WTC11 (cell line): ENCODE results near the gene HEYL. TPM values are rescaled to one million over a fixed set of nuclear protein-coding genes. Genes with fewer than 3 reads are reported as not detected.
A peak's percentile ranks its signal among the peaks of the same experiment; 100 is the strongest.

Experiments used
- ATAC-seq: fragments of 200-7000 bp; cut with Tn5 transposase; 2 replicates; pipeline ENCODE4 v1.10.0; 2021; ENCODE audit warnings: mild to moderate bottlenecking, moderate library complexity
- CTCF ChIA-PET: fragments of 300-600 bp; sonication (Branson Sonifier 250); formaldehyde crosslinking; loops from one replicate; lab custom pipeline; 2021; ENCODE audit warnings: antibody characterized with exemption; lab: Charles Lee
- POLR2A ChIA-PET: fragments of 350-600 bp; sonication (Branson Sonifier 250); formaldehyde crosslinking; loops from one replicate; lab custom pipeline; 2021; ENCODE audit warnings: antibody characterized with exemption; lab: Charles Lee
- DNase-seq: peaks from one replicate; pipeline ENCODE4 v3.0.0; 2021; ENCODE audit warnings: low spot score
- H3K27ac Mint-ChIP-seq: 2 replicates; pipeline ENCODE4 v1.8.0; 2021; ENCODE audit warnings: mixed read lengths
- H3K27me3 Mint-ChIP-seq: 2 replicates; pipeline ENCODE4 v1.8.0; 2021; ENCODE audit warnings: low read depth, mild to moderate bottlenecking, moderate library complexity, mixed read lengths
- H3K36me3 Mint-ChIP-seq: 2 replicates; pipeline ENCODE4 v1.8.0; 2021; ENCODE audit warnings: mixed read lengths
- H3K4me1 Mint-ChIP-seq: 2 replicates; pipeline ENCODE4 v1.8.0; 2022; ENCODE audit warnings: mixed read lengths
- H3K4me3 Mint-ChIP-seq: 2 replicates; pipeline ENCODE4 v1.8.0; 2021; ENCODE audit warnings: mild to moderate bottlenecking, moderate library complexity, mixed read lengths
- H3K9me3 Mint-ChIP-seq: 2 replicates; pipeline ENCODE4 v1.8.0; 2021; ENCODE audit warnings: mixed read lengths
- ATF1 ChIP-seq: sonication (generic); formaldehyde crosslinking; IDR thresholded peaks from 2 replicates; pipeline ENCODE4 v1.8.1; 2023; ENCODE audit warnings: mild to moderate bottlenecking, moderate library complexity, missing genetic modification reagents
- ESRRA ChIP-seq: sonication (generic); formaldehyde crosslinking; IDR thresholded peaks from 2 replicates; pipeline ENCODE4 v1.8.1; 2022; ENCODE audit warnings: mild to moderate bottlenecking, missing genetic modification reagents, borderline replicate concordance
- MXD4 ChIP-seq: fragments of 250-450 bp; sonication (Bioruptor Pico); IDR thresholded peaks from 2 replicates; pipeline ENCODE4 v1.8.0; 2021; ENCODE audit warnings: mild to moderate bottlenecking, moderate library complexity, borderline replicate concordance
- NFATC4 ChIP-seq: fragments of 250-450 bp; sonication (Bioruptor Pico); IDR thresholded peaks from 2 replicates; pipeline ENCODE4 v1.9.0; 2021; ENCODE audit warnings: mild to moderate bottlenecking
- NFE2L1 ChIP-seq: sonication (generic); formaldehyde crosslinking; IDR thresholded peaks from 2 replicates; pipeline ENCODE4 v1.8.1; 2023; ENCODE audit warnings: missing genetic modification reagents
- NR2C2 ChIP-seq: sonication (generic); formaldehyde crosslinking; IDR thresholded peaks from 2 replicates; pipeline ENCODE4 v1.8.0; 2022; ENCODE audit warnings: mild to moderate bottlenecking, missing genetic modification reagents
- RELA ChIP-seq: sonication (generic); formaldehyde crosslinking; IDR thresholded peaks from 2 replicates; pipeline ENCODE4 v1.8.1; 2022; ENCODE audit warnings: missing genetic modification reagents, mild to moderate bottlenecking, borderline replicate concordance
- SMAD3 ChIP-seq: sonication (generic); formaldehyde crosslinking; IDR thresholded peaks from 2 replicates; pipeline ENCODE4 v1.8.0; 2022; ENCODE audit warnings: missing genetic modification reagents, mild to moderate bottlenecking, borderline replicate concordance
- TCF7 ChIP-seq: sonication (generic); formaldehyde crosslinking; IDR thresholded peaks from 2 replicates; pipeline ENCODE4 v1.8.0; 2022; ENCODE audit warnings: mild to moderate bottlenecking, low read depth, missing genetic modification reagents, moderate library complexity
- TEAD4 ChIP-seq: sonication (generic); formaldehyde crosslinking; IDR thresholded peaks from 2 replicates; pipeline ENCODE4 v1.8.0; 2022; ENCODE audit warnings: mild to moderate bottlenecking, missing genetic modification reagents
- TP53 ChIP-seq: sonication (generic); formaldehyde crosslinking; IDR thresholded peaks from 2 replicates; pipeline ENCODE4 v1.8.1; 2023; ENCODE audit warnings: mild to moderate bottlenecking, missing genetic modification reagents
- ZBTB21 ChIP-seq: sonication (generic); formaldehyde crosslinking; IDR thresholded peaks from 2 replicates; pipeline ENCODE4 v1.8.1; 2023; ENCODE audit warnings: mild to moderate bottlenecking, missing genetic modification reagents, borderline replicate concordance
- ZNF121 ChIP-seq: sonication (generic); formaldehyde crosslinking; IDR thresholded peaks from 2 replicates; pipeline ENCODE4 v1.8.0; 2023; ENCODE audit warnings: missing genetic modification reagents
- ZNF219 ChIP-seq: sonication (generic); formaldehyde crosslinking; IDR thresholded peaks from 2 replicates; pipeline ENCODE4 v1.8.0; 2023; ENCODE audit warnings: missing genetic modification reagents, mild to moderate bottlenecking, borderline replicate concordance
- ZNF232 ChIP-seq: sonication (generic); formaldehyde crosslinking; IDR thresholded peaks from 2 replicates; pipeline ENCODE4 v1.8.0; 2022; ENCODE audit warnings: mild to moderate bottlenecking, missing genetic modification reagents
- ZNF263 ChIP-seq: sonication (generic); formaldehyde crosslinking; IDR thresholded peaks from 2 replicates; pipeline ENCODE4 v1.8.1; 2022; ENCODE audit warnings: low read depth, mild to moderate bottlenecking, moderate library complexity, missing genetic modification reagents
- ZNF423 ChIP-seq: fragments of 250-450 bp; sonication (Bioruptor Pico); IDR thresholded peaks from 2 replicates; pipeline ENCODE4 v2.1.2; 2022; ENCODE audit warnings: mild to moderate bottlenecking, moderate library complexity
- total RNA-seq: library from RNA; stranded (reverse); gene quantifications from 3 replicates; pipeline ENCODE4 v1.2.3, GENCODE V29; 2021
- TF ChIP-seq, protein P1 (sequence below): sonication (generic); formaldehyde crosslinking; IDR thresholded peaks from 2 replicates; pipeline ENCODE4 v1.8.1; 2022; ENCODE audit warnings: low read depth, mild to moderate bottlenecking, moderate library complexity, missing genetic modification reagents, borderline replicate concordance
- TF ChIP-seq, protein P2 (sequence below): sonication (generic); formaldehyde crosslinking; IDR thresholded peaks from 2 replicates; pipeline ENCODE4 v1.8.0; 2022; ENCODE audit warnings: mild to moderate bottlenecking, missing genetic modification reagents
- TF ChIP-seq, protein P3 (sequence below): sonication (generic); formaldehyde crosslinking; IDR thresholded peaks from 2 replicates; pipeline ENCODE4 v1.8.1; 2022; ENCODE audit warnings: mild to moderate bottlenecking, missing genetic modification reagents, moderate library complexity, borderline replicate concordance
- TF ChIP-seq, protein P4 (sequence below): sonication (generic); formaldehyde crosslinking; IDR thresholded peaks from 2 replicates; pipeline ENCODE4 v1.8.0; 2023; ENCODE audit warnings: mild to moderate bottlenecking, missing genetic modification reagents
- TF ChIP-seq, protein P5 (sequence below): sonication (generic); formaldehyde crosslinking; IDR thresholded peaks from 2 replicates; pipeline ENCODE4 v1.8.1; 2023; ENCODE audit warnings: mild to moderate bottlenecking, missing genetic modification reagents, moderate library complexity
- TF ChIP-seq, protein P6 (sequence below): sonication (generic); formaldehyde crosslinking; IDR thresholded peaks from 2 replicates; pipeline ENCODE4 v1.8.1; 2023; ENCODE audit warnings: mild to moderate bottlenecking, missing genetic modification reagents
- TF ChIP-seq, protein P7 (sequence below): sonication (generic); formaldehyde crosslinking; IDR thresholded peaks from 2 replicates; pipeline ENCODE4 v1.8.1; 2023; ENCODE audit warnings: mild to moderate bottlenecking, missing genetic modification reagents, moderate library complexity

Gene HEYL
- total RNA-seq, 1 experiment from 2014 or later, result 2.3 TPM

DNA sequence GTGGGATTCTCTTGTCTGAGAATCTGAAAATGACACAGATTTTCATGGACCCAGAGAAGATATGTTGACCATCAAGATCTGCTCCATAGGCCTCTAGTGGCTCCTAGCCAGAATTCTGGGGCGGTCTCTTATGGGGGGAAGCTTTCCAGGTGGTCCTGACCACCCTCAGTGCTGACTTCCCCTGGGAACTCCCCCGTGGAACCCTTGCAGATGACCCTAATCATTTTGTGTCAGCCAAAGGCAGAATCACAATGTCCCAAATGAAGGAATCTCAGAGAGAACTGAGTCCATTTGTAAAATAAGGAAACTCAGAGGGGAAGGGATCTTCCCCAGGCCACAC lies 3.6 kb downstream of the HEYL start:
- no peaks in the 10 kb centered on the region for H3K36me3 Mint-ChIP-seq
- ChIA-PET POLR2A (no interaction called here), CTCF (interaction anchor here (0.7 to 7.3 kb wide), 6 partner anchors 18 to 84 kb away, joined by 3 to 44 read pairs (median 5); partner anchors contain the start of gene HPCAL4)
- ATAC-seq (no peak), DNase-seq (no peak)
- no peak overlapping the region for H3K27ac Mint-ChIP-seq
- peaks cover 94% of the 10 kb centered on the region for H3K27me3 Mint-ChIP-seq
- H3K4me1 Mint-ChIP-seq, result peaks cover 21% of the 10 kb centered on the region
- H3K9me3 Mint-ChIP-seq, result no peaks in the 10 kb centered on the region
- H3K4me3 Mint-ChIP-seq, result no peak overlapping the region
- TF ChIP-seq ZNF263 (CRISPR knock-in tag) (no peak), ZNF423 (CRISPR knock-in tag) (no peak), ZNF219 (CRISPR knock-in tag) (no peak), NFE2L1 (CRISPR knock-in tag) (no peak), ZBTB21 (CRISPR knock-in tag) (no peak), ZNF121 (no peak), RELA (CRISPR knock-in tag) (no peak), NFATC4 (CRISPR knock-in tag) (no peak), TEAD4 (CRISPR knock-in tag) (no peak), NR2C2 (CRISPR knock-in tag) (no peak)
- TF ChIP-seq, protein P1, sequence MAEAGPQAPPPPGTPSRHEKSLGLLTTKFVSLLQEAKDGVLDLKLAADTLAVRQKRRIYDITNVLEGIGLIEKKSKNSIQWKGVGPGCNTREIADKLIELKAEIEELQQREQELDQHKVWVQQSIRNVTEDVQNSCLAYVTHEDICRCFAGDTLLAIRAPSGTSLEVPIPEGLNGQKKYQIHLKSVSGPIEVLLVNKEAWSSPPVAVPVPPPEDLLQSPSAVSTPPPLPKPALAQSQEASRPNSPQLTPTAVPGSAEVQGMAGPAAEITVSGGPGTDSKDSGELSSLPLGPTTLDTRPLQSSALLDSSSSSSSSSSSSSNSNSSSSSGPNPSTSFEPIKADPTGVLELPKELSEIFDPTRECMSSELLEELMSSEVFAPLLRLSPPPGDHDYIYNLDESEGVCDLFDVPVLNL (CRISPR knock-in tag), result no peak

DNA sequence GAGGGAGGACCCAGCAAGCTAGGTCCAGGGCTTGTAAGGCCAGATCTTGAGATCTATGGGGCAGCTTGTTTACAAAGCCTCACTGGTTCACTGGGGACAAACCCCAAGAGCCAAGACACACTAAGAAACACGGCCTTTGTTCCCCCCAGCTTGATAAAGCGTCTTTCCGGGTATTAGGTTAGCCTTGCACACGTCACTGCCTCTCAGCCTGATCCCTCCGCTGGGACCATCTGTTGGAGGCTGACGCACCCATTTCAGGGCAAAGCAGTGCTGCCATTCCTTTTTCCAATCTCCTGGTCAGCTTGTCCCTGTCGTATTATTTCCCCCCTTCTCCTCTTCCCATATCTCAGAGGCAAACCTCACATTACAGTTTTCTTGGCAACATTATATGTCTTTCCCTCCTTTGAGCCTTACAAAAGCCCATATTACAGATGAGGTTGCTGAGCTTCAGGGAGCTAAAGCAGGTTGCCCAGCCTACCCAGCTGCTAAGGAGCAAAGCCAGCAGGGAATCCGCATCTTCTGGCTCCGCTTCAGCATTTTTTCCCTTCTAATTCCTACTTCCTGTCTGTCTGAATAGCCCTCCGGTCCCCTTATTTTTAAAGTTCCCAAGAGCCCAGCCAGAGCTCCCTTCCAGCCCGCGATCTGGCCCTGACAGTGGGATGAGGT lies 4.1 kb downstream of the HEYL start:
- Mint-ChIP-seq H3K27ac (no peak overlapping the region), H3K4me3 (no peak overlapping the region), H3K4me1 (peaks cover 21% of the 10 kb centered on the region), H3K27me3 (peaks cover 94% of the 10 kb centered on the region), H3K9me3 (no peaks in the 10 kb centered on the region), H3K36me3 (no peaks in the 10 kb centered on the region)
- ChIA-PET CTCF (interaction anchor here (0.7 to 7.3 kb wide), 8 partner anchors 13 to 85 kb away, joined by 3 to 44 read pairs (median 4); partner anchors contain the start of genes HPCAL4 and NT5C1A), POLR2A (no interaction called here)
- DNase-seq, result no peak
- ATAC-seq, result no peak
- TF ChIP-seq, protein P2, sequence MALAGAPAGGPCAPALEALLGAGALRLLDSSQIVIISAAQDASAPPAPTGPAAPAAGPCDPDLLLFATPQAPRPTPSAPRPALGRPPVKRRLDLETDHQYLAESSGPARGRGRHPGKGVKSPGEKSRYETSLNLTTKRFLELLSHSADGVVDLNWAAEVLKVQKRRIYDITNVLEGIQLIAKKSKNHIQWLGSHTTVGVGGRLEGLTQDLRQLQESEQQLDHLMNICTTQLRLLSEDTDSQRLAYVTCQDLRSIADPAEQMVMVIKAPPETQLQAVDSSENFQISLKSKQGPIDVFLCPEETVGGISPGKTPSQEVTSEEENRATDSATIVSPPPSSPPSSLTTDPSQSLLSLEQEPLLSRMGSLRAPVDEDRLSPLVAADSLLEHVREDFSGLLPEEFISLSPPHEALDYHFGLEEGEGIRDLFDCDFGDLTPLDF (CRISPR knock-in tag), result no peak
- TF ChIP-seq, protein P3, sequence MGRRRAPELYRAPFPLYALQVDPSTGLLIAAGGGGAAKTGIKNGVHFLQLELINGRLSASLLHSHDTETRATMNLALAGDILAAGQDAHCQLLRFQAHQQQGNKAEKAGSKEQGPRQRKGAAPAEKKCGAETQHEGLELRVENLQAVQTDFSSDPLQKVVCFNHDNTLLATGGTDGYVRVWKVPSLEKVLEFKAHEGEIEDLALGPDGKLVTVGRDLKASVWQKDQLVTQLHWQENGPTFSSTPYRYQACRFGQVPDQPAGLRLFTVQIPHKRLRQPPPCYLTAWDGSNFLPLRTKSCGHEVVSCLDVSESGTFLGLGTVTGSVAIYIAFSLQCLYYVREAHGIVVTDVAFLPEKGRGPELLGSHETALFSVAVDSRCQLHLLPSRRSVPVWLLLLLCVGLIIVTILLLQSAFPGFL (CRISPR knock-in tag), result no peak
- no peak for TF ChIP-seq ESRRA
- no peak for TF ChIP-seq SMAD3 (CRISPR knock-in tag)
- no peak for TF ChIP-seq TP53 (CRISPR knock-in tag)

DNA sequence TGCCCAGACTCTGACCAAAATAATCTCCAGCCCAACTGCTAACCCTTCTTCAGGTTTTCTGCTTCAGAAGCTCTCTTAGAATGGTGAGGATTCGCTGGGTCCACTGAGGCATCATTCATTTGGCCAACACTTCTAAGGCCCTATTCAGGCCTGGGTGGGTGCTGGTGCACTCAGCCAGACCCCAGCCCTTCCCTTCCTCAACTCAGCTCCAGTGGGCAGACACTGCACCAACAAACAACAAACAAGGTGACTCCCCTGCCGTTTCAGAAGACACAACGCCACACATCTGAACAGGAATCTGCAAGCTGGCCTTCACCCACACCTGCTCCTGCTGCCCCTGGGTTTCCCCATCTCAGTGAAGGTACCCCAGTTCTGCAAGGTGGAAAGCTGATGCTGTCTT lies 6.0 kb downstream of the HEYL start:
- Mint-ChIP-seq H3K9me3 (no peaks in the 10 kb centered on the region), H3K27ac (no peak overlapping the region), H3K4me3 (peak overlapping the region; percentile 65), H3K27me3 (peaks cover 94% of the 10 kb centered on the region), H3K36me3 (no peaks in the 10 kb centered on the region), H3K4me1 (peaks cover 21% of the 10 kb centered on the region)
- no peak for DNase-seq
- CTCF ChIA-PET, result interaction anchor here (0.8 to 7.3 kb wide), 6 partner anchors 13 to 87 kb away, joined by 3 to 44 read pairs (median 9); no protein-coding TSS in a partner anchor
- POLR2A ChIA-PET, result interaction anchor here (1.9 kb wide), 1 partner anchor 13 kb away, joined by 6 read pairs; no protein-coding TSS in a partner anchor
- no peak for ATAC-seq
- TF ChIP-seq TCF7 (CRISPR knock-in tag), result no peak
- TF ChIP-seq, protein P4, sequence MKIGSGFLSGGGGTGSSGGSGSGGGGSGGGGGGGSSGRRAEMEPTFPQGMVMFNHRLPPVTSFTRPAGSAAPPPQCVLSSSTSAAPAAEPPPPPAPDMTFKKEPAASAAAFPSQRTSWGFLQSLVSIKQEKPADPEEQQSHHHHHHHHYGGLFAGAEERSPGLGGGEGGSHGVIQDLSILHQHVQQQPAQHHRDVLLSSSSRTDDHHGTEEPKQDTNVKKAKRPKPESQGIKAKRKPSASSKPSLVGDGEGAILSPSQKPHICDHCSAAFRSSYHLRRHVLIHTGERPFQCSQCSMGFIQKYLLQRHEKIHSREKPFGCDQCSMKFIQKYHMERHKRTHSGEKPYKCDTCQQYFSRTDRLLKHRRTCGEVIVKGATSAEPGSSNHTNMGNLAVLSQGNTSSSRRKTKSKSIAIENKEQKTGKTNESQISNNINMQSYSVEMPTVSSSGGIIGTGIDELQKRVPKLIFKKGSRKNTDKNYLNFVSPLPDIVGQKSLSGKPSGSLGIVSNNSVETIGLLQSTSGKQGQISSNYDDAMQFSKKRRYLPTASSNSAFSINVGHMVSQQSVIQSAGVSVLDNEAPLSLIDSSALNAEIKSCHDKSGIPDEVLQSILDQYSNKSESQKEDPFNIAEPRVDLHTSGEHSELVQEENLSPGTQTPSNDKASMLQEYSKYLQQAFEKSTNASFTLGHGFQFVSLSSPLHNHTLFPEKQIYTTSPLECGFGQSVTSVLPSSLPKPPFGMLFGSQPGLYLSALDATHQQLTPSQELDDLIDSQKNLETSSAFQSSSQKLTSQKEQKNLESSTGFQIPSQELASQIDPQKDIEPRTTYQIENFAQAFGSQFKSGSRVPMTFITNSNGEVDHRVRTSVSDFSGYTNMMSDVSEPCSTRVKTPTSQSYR (CRISPR knock-in tag), result no peak
- TF ChIP-seq, protein P5, sequence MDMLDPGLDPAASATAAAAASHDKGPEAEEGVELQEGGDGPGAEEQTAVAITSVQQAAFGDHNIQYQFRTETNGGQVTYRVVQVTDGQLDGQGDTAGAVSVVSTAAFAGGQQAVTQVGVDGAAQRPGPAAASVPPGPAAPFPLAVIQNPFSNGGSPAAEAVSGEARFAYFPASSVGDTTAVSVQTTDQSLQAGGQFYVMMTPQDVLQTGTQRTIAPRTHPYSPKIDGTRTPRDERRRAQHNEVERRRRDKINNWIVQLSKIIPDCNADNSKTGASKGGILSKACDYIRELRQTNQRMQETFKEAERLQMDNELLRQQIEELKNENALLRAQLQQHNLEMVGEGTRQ, result no peak
- TF ChIP-seq ZNF232 (CRISPR knock-in tag), result no peak
- TF ChIP-seq, protein P6, sequence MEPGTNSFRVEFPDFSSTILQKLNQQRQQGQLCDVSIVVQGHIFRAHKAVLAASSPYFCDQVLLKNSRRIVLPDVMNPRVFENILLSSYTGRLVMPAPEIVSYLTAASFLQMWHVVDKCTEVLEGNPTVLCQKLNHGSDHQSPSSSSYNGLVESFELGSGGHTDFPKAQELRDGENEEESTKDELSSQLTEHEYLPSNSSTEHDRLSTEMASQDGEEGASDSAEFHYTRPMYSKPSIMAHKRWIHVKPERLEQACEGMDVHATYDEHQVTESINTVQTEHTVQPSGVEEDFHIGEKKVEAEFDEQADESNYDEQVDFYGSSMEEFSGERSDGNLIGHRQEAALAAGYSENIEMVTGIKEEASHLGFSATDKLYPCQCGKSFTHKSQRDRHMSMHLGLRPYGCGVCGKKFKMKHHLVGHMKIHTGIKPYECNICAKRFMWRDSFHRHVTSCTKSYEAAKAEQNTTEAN, result no peak
- no peak for TF ChIP-seq ATF1 (CRISPR knock-in tag)
- TF ChIP-seq MXD4 (CRISPR knock-in tag), result no peak
- TF ChIP-seq, protein P7, sequence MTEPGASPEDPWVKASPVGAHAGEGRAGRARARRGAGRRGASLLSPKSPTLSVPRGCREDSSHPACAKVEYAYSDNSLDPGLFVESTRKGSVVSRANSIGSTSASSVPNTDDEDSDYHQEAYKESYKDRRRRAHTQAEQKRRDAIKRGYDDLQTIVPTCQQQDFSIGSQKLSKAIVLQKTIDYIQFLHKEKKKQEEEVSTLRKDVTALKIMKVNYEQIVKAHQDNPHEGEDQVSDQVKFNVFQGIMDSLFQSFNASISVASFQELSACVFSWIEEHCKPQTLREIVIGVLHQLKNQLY (CRISPR knock-in tag), result no peak
